C4-2B (cell line): ENCODE measurements around the gene DGKD.

ENCODE experiments used
- ZFX ChIP-seq: fragments of 450-650 bp; IDR thresholded peaks from 2 replicates; pipeline ENCODE4 v1.6.1; 2017
- TF ChIP-seq, protein P1 (sequence below): fragments of 450-650 bp; conservative IDR thresholded peaks from 2 replicates; pipeline ENCODE4 v1.5.1; 2017; ENCODE audit warnings: mild to moderate bottlenecking

DNA sequence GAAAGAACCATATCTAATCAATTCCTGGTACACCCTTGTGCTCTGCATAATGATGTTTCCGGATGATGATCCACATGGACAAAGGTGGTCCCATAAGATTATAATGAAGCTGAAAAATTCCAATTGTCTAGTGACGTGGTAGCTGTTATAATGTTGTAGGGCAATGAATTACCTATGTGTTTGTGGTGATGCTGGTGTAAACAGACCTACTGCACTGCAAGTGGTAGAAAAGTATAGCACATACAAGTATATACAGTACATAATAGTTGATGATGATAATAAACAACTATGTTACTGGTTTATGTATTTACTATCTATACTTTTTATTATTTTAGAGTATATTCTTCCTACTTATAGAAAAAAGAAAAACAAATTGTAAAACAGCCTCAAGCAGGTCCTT is 8.4 kb downstream of the DGKD start:
- TF ChIP-seq, protein P1, sequence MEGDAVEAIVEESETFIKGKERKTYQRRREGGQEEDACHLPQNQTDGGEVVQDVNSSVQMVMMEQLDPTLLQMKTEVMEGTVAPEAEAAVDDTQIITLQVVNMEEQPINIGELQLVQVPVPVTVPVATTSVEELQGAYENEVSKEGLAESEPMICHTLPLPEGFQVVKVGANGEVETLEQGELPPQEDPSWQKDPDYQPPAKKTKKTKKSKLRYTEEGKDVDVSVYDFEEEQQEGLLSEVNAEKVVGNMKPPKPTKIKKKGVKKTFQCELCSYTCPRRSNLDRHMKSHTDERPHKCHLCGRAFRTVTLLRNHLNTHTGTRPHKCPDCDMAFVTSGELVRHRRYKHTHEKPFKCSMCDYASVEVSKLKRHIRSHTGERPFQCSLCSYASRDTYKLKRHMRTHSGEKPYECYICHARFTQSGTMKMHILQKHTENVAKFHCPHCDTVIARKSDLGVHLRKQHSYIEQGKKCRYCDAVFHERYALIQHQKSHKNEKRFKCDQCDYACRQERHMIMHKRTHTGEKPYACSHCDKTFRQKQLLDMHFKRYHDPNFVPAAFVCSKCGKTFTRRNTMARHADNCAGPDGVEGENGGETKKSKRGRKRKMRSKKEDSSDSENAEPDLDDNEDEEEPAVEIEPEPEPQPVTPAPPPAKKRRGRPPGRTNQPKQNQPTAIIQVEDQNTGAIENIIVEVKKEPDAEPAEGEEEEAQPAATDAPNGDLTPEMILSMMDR: no peak
- TF ChIP-seq ZFX: no peak
